Measurements from ENCODE around the gene ITCH. TPM values are rescaled to one million over a fixed set of nuclear protein-coding genes. Genes with fewer than 3 reads are reported as not detected.

ITCH gene
- total RNA-seq, 1 experiment from 2014 or later: 138 TPM

GRCh38 chr20:34318609-34319443 is 44.2 kb upstream of the ITCH start:
- Mint-ChIP-seq H3K27me3 (ENCODE audit: insufficient read depth, unreplicated experiment) (no peaks in the 10 kb centered on the region), H3K27ac (ENCODE audit: unreplicated experiment) (no peak overlapping the region), H3K9me3 (ENCODE audit: unreplicated experiment) (no peaks in the 10 kb centered on the region), H3K36me3 (ENCODE audit: insufficient read depth, unreplicated experiment) (no peaks in the 10 kb centered on the region), H3K4me3 (ENCODE audit: unreplicated experiment) (no peak overlapping the region), H3K4me1 (ENCODE audit: low read depth, unreplicated experiment) (no peaks in the 10 kb centered on the region)
- TF ChIP-seq CTCF (IDR thresholded peaks at IDR 0.05; ENCODE audit: insufficient read depth in 1 of 2, low read depth in 1 of 2, low read length in 1 of 2, severe bottlenecking in 1 of 2, unreplicated experiment in 1 of 2): no peak
- no peaks in the 10 kb centered on the region for H3K36me3 ChIP-seq (ENCODE audit: control insufficient read depth, insufficient read depth, low read length)
- no peak overlapping the region for H3K4me3 ChIP-seq (ENCODE audit: low read depth, low read length)
- POLR2A ChIA-PET: interaction anchor here (0.6 kb wide), 2 partner anchors 57 to 270 kb away, joined by 4 to 6 read pairs; no protein-coding TSS in a partner anchor
- no peaks in the 10 kb centered on the region for H3K27me3 ChIP-seq (replicated peaks; ENCODE audit: control insufficient read depth, insufficient read depth, low read length)
- peaks cover 7% of the 10 kb centered on the region for H3K4me1 ChIP-seq
- intact Hi-C loops (cut with micrococcal nuclease; ENCODE audit: unreplicated experiment): no loop called here
- no TSS peak for BruUV-seq (replicated peaks)
- no peaks in the 10 kb centered on the region for H3K9me3 ChIP-seq
- no peak for DNase-seq
- CTCF ChIA-PET: interaction anchor here (0.9 to 1.1 kb wide), 2 partner anchors 128 to 451 kb away, joined by 3 read pairs; no protein-coding TSS in a partner anchor

GRCh38 chr20:34320861-34321260 is 42.2 kb upstream of the ITCH start:
- H3K27me3 ChIP-seq (replicated peaks; ENCODE audit: control insufficient read depth, insufficient read depth, low read length): no peaks in the 10 kb centered on the region
- CTCF ChIA-PET: interaction anchor here (1.5 kb wide), 1 partner anchor 8 kb away, joined by 6 read pairs; no protein-coding TSS in a partner anchor
- no peaks in the 10 kb centered on the region for H3K4me1 Mint-ChIP-seq (ENCODE audit: low read depth, unreplicated experiment)
- DNase-seq: no peak
- H3K4me3 ChIP-seq (ENCODE audit: low read depth, low read length): no peak overlapping the region
- no peak overlapping the region for H3K27ac Mint-ChIP-seq (ENCODE audit: unreplicated experiment)
- no peaks in the 10 kb centered on the region for H3K9me3 Mint-ChIP-seq (ENCODE audit: unreplicated experiment)
- no peak for TF ChIP-seq CTCF (IDR thresholded peaks at IDR 0.05; ENCODE audit: insufficient read depth in 1 of 2, low read depth in 1 of 2, low read length in 1 of 2, severe bottlenecking in 1 of 2, unreplicated experiment in 1 of 2)
- peaks cover 7% of the 10 kb centered on the region for H3K4me1 ChIP-seq
- intact Hi-C loops (cut with micrococcal nuclease; ENCODE audit: unreplicated experiment): no loop called here
- no peaks in the 10 kb centered on the region for H3K36me3 Mint-ChIP-seq (ENCODE audit: insufficient read depth, unreplicated experiment)
- no peaks in the 10 kb centered on the region for H3K27me3 Mint-ChIP-seq (ENCODE audit: insufficient read depth, unreplicated experiment)
- POLR2A ChIA-PET: no interaction called here
- H3K4me3 Mint-ChIP-seq (ENCODE audit: unreplicated experiment): no peak overlapping the region
- BruUV-seq (replicated peaks): no TSS peak
- no peaks in the 10 kb centered on the region for H3K36me3 ChIP-seq (ENCODE audit: control insufficient read depth, insufficient read depth, low read length)
- no peaks in the 10 kb centered on the region for H3K9me3 ChIP-seq

- ChIA-PET CTCF (interaction anchor here (0.6 to 3.7 kb wide), 3 partner anchors 10 to 221 kb away, joined by 3 to 27 read pairs (median 5); no protein-coding TSS in a partner anchor), POLR2A (interaction anchor here (0.6 kb wide), 1 partner anchor 853 kb away, joined by 4 read pairs; no protein-coding TSS in a partner anchor)
- no peak for DNase-seq
- no peak overlapping the region for H3K4me3 ChIP-seq (ENCODE audit: low read depth, low read length)
- intact Hi-C loops (cut with micrococcal nuclease; ENCODE audit: unreplicated experiment): no loop called here
- peaks cover 7% of the 10 kb centered on the region for H3K4me1 ChIP-seq
- Mint-ChIP-seq H3K27ac (ENCODE audit: unreplicated experiment) (no peak overlapping the region), H3K36me3 (ENCODE audit: insufficient read depth, unreplicated experiment) (no peaks in the 10 kb centered on the region), H3K4me3 (ENCODE audit: unreplicated experiment) (no peak overlapping the region), H3K27me3 (ENCODE audit: insufficient read depth, unreplicated experiment) (no peaks in the 10 kb centered on the region), H3K9me3 (ENCODE audit: unreplicated experiment) (no peaks in the 10 kb centered on the region), H3K4me1 (ENCODE audit: low read depth, unreplicated experiment) (no peaks in the 10 kb centered on the region)
- H3K27me3 ChIP-seq (replicated peaks; ENCODE audit: control insufficient read depth, insufficient read depth, low read length): no peaks in the 10 kb centered on the region
- no peaks in the 10 kb centered on the region for H3K36me3 ChIP-seq (ENCODE audit: control insufficient read depth, insufficient read depth, low read length)
- no TSS peak for BruUV-seq (replicated peaks)
- H3K9me3 ChIP-seq: no peaks in the 10 kb centered on the region; the same call in 1 of the 2 replicates
- no peak for TF ChIP-seq CTCF (IDR thresholded peaks at IDR 0.05; ENCODE audit: insufficient read depth in 1 of 2, low read depth in 1 of 2, low read length in 1 of 2, severe bottlenecking in 1 of 2, unreplicated experiment in 1 of 2)
Measured at GRCh38 chr20:34322267-34323105, 40.6 kb upstream of the ITCH start.
